WI38 (cell line): ENCODE results near the gene ZNF574.
A peak's percentile ranks its signal among the peaks of the same experiment; 100 is the strongest.

ENCODE experiments used
- H3K4me3 ChIP-seq: 2 replicates; pipeline ENCODE4 v1.5.1; 2011; ENCODE audit warnings: low read depth, mild to moderate bottlenecking, control low read depth, low read length
- TF ChIP-seq, protein P1 (sequence below): IDR thresholded peaks from 2 replicates; pipeline ENCODE4 v1.5.1; 2012; ENCODE audit warnings: low read depth, mild to moderate bottlenecking, control low read depth, low read length

ZNF574 gene

DNA sequence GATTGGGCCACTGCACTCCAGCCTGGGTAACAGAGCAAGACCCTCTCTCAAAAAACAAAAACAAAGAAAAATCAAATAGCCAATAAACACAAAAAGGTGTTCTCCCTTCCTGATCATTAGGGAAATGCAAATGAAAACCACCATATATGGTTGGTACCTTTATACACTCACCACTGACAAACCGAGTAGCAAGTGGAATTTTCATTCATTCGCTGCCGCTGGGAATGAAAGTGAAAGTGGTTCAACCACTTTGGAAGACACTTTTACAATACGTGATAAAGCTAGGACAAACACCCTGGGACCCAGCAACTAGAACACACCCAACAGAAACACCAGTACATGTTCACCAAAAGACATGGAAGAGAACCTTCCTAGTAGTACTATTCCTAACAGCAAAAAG, 27.0 kb upstream of the ZNF574 start:
- H3K4me3 ChIP-seq: peak overlapping the region; percentile 13; the same call in 1 of the 2 replicates
- TF ChIP-seq, protein P1, sequence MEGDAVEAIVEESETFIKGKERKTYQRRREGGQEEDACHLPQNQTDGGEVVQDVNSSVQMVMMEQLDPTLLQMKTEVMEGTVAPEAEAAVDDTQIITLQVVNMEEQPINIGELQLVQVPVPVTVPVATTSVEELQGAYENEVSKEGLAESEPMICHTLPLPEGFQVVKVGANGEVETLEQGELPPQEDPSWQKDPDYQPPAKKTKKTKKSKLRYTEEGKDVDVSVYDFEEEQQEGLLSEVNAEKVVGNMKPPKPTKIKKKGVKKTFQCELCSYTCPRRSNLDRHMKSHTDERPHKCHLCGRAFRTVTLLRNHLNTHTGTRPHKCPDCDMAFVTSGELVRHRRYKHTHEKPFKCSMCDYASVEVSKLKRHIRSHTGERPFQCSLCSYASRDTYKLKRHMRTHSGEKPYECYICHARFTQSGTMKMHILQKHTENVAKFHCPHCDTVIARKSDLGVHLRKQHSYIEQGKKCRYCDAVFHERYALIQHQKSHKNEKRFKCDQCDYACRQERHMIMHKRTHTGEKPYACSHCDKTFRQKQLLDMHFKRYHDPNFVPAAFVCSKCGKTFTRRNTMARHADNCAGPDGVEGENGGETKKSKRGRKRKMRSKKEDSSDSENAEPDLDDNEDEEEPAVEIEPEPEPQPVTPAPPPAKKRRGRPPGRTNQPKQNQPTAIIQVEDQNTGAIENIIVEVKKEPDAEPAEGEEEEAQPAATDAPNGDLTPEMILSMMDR: no peak

DNA sequence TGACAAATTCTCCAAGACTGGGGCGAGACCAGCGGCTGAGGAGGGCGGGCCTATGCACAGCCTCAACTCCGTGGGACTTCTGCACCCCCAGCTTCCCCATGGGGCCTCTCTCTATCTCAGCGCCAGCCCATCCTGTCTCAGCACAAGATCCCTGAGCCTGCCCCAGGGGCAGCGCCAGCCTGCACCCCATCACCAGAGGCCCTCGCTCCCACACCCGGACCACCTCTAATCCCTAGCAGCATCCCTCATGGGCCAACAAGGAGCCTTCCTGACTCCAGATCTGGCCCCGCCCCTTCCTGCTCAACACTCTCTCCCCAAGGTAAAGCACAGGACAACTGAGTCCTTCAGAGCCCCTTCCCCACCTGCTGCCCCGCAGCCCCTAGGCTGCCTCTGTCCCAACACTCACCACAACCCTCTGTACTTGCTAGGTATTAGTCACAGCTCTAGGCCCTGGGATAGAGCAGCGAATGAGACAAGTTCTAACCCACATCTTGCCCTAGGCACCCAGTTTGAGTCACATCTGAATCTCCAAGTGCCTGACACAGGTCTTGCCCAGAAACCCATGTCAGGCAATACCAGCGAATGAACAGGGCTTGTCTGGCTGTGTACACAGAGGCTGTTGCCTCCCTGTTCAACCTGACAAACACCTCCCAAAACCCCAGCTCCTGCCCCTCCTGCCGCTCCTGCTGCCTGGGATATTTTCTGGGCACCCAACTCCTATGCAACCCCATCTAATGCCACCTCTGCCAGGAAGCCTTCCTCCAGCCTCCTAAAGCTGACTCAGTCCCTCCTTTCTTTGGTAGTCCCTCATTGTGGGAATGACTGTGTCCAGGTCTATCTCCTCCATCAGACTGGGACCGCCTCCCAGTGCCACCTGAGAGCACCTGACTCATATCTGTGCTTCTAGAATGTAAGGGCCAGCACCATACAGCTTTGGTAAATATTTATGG, 24.5 kb upstream of the ZNF574 start:
- TF ChIP-seq, protein P1: no peak
- no peak overlapping the region for H3K4me3 ChIP-seq

DNA sequence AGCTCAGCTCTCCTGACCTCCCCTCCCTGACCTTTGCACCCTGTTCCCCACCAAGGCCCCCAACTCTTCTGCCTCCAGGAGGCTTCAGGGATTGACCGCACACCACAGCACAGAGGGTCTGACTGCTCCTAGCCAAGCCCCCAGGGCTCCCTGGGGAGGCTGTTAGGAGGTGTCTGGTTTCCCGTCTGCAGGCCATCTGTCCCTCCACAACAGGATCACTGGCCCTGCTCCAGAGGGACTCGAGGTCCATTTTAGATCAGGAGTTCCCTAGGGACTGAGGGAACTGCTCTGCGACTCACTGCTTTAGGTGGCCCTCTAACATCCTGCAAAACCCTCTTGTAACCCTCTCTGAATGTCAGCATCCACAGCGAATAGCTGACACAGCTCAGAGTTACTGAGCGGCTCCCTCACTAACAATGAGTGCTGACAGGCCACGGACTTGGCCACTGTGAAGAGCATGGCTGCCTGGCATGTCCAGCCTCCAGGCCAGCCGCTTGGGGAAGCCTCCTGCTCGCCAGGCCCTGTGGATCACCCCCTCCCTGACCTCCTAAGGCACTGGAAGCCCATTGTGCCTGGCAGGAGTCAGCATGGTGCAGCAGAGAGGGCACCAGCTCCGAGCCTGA, 23.6 kb upstream of the ZNF574 start:
- no peak overlapping the region for H3K4me3 ChIP-seq
- TF ChIP-seq, protein P1: no peak

DNA sequence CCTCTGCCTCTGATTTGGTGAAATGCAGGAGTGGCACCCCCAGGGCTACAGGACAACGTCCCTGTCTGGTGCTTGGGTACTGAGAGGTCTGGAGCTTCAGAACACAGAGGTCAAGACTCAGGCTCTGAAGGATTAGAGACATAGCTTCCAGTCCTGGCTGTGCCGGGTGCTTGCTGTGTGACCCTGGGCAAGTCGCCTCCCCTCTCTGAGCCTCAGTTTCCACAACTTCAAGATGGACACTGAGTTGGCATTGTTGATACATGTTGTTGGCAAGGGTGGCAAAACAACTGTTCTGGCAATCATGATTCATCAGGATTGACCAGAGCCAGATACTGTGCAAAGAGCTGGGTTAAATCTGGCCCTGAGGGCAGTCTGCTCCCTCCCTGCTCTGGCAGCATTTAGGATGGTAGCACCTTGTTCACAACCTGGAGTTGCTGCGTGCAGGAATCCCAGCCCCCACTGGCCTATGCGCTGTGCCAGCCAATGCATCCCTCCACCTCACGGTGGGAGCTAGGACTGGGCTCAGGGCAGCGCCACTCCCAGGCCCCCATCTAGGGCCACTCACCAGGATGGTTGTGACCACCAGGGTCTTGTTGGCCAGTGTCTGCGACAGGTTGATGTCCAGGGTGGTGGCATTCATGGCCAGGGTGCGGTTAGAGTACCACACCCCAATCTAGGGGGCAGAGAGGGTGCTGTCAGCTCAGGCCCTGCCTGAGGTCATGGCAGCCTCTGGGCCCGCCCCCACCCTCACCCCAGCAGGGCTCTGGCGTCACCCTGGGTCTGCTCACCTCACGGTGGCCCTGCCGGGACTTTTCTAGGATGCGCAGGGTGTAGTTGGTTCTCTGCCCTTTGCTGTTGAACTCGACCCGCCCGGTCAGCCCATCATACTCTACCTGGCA, 22.7 kb upstream of the ZNF574 start:
- TF ChIP-seq, protein P1: no peak

DNA sequence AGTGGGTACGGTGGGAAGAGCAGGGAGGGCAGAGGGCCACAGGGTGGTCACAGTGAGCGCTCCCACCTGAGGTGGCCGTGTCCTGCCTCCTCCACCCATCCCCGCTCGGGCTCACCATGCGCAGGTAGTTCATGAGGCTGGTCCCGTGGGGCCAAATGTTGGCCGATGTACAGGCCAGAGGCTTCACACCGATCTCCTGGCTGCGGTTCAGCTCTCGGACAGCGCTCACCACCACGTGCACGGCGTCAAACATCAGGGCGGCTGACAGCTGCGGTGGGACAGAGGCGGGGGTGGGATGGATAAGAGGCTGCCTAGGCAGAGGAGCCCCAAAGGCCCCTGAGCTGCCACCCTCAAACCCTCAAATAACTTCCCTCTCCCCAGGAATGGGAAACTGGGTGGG, 21.8 kb upstream of the ZNF574 start:
- TF ChIP-seq, protein P1: no peak
- H3K4me3 ChIP-seq: no peak overlapping the region

More for the DNA sequence above, 22.7 kb upstream of the ZNF574 start:
- H3K4me3 ChIP-seq: no peak overlapping the region

DNA sequence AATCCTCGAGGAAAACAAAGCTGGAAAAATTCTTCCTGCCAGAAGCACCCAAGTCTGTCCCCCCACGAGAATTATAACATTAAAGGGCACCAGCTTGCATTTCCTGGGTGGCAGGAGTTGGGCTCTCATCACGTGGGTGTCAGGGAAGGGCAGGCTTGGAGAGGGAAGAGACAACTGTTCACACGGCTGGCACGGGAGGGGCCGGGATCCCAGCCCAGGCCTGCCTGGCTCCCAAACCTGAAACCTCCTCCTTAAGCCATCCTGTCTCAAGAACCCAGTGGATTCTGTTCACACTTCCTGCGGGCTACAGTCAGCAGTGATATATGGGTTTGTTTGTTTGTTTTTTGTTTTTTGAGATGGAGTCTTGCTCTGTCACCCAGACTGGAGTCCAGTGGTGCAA, 18.1 kb upstream of the ZNF574 start:
- H3K4me3 ChIP-seq: no peak overlapping the region
- TF ChIP-seq, protein P1: no peak
